GM19351 (cell line): Measurements from ENCODE around the gene PLEKHH2.
A peak's percentile ranks its signal among the peaks of the same experiment; 100 is the strongest.
"Not testable (repeated sequence)": the region's sequence is repeated elsewhere in the genome, so short reads cannot be mapped to it uniquely, and the experiment has no call there.

Experiments
- ATAC-seq: cut with Tn5 transposase; IDR thresholded peaks from one replicate; pipeline ENCODE4 v1.9.1; 2021; ENCODE audit warnings: mild to moderate bottlenecking, moderate library complexity; ENCODE audit not compliant: unreplicated experiment

The PLEKHH2 gene

DNA sequence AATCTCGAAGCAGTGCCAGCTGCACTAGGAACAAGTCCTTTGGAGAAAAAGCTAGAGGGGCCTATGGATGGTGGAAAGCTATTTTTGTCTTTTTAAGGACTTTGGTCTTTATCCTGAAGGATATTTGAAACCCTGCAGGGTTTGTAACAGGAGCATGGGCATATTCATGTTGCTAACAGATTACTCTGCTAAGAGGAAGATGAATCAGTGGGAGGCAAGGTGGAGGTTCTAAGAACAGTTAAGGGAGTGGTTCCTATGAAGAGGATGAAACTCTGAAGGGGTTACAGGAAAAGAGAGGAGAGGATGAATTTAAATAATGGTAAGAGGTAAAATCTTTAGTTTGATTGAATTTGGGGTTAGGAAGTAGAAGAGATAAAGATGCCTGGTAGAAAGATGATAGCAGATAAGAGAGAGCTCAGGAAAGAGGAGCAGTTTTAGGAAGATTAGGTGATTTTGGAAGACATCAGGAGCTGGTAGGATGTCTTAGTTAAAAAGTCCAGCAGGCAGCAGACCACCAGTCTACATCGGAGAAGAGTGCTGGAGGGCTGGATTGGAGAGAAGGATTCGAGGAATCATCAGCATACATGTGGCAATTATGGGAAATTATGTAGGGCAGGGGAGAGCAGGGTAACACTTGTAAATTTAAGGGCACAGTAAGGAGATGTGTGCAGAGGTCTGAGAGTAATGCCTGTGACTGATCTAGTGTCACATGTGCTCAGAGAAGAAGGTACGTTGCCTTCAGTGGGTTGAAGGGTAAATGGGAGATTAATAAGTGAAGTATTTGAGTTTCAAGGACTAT, 78.4 kb downstream of the PLEKHH2 start:
- no peak for ATAC-seq

DNA sequence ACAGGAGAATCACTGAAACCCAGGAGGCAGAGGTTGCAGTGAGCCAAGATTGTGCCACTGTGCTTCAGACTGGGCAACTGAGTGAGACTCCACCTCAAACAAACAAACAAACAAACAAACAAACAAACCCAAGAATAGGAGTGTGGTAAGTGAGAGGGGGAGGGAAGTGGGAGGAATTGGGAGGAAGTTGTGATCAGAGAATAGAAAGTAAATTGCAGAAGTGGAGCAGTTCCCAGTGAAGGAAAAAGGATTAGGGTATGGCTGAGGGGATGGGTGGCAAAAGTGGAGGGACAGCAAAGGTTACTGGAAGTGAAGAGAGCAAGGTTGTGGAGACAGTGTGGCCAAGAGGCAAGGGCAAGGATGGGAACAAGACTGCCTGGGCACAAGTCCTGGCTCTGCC, 80.3 kb downstream of the PLEKHH2 start:
- no peak for ATAC-seq

DNA sequence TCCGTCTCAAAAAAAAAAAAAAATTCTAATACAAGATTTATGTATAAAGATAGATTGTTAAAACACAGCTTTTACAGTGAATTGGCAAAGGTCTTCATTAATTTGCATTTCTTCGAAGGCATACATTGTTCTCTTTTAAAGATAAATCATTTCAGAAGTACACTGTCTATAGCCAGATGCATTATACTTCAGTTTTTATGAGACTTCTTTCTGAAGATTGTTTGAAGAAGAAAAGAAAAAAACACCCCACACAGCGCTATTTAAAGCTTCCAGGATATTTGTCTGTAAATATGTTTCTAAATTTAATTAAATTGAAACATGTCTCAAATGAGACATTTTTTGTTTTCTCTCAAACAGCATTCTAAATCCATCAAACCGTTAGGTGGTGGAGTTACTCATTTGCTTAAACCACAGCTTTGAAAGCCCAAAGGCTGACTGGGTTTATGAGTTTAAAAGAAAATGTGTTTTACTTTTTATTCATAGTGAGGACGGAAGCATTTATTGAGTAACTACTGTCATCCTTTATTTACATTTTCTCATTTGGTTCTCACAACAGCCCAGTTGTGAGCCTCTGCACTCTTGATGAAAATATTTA, 81.6 kb downstream of the PLEKHH2 start:
- peak; percentile 65 for ATAC-seq

DNA sequence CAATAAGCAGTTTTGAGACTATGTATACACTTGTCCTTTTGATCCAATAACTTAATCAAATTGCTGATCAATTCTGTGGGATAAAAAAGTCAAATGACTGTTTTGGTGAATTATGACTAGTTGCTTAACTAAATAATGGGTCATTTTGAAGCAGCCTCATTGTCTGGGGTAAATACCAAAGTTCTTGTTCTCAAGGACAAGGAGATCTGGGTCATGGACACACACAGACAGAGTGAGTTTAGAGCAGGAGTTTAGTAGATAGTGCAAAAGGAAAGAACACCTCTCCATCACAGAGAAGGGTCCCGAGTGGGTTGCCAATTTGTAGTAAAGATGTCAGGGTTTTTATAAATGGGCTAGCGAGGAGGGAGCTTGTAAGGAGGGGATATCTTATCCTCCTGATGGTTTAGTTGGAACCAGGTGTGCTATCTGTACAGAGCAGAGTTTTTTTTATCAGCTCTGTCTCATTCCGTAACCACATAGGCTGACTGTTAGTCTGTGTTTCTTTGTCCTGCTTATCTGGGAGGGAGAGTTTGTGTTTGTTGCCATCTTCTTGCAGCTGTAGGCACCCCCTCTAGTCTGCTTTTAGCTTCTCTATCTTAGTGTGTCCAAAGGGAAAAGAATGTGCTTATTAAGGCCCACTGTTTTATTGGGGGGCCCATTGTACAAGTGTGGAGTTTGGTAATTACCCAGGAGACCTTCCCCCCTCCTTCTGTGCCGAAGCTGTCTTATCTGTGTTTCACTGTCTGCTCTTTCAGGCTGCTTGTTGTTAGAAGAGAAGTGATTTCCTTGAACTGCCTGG, 87.9 kb downstream of the PLEKHH2 start:
- no peak for ATAC-seq

DNA sequence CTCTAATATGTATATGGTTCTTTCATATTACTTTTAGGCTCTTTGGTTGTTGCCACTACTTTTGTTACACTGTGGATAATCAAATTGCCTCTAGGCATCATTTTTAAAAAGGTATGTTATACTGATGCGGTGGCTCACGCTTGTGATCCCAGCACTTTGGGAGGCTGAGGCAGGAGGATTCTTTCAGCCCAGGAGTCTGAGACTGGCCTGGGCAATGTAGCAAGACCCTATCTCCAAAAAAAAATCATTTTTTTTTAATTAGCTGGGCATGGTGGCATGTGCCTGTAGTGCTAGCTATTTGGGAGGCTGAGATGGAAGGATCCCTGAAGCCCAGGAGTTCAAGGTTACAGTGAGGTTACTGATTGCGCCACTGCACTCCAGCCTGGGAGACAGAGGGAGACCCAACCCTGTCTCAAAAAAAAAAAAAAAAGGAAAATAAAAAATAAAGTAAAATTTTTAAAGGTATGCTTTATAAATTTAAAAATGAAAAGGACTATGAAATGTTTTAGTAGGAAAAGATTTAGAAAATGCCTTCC, 88.7 kb downstream of the PLEKHH2 start:
- no peak for ATAC-seq

DNA sequence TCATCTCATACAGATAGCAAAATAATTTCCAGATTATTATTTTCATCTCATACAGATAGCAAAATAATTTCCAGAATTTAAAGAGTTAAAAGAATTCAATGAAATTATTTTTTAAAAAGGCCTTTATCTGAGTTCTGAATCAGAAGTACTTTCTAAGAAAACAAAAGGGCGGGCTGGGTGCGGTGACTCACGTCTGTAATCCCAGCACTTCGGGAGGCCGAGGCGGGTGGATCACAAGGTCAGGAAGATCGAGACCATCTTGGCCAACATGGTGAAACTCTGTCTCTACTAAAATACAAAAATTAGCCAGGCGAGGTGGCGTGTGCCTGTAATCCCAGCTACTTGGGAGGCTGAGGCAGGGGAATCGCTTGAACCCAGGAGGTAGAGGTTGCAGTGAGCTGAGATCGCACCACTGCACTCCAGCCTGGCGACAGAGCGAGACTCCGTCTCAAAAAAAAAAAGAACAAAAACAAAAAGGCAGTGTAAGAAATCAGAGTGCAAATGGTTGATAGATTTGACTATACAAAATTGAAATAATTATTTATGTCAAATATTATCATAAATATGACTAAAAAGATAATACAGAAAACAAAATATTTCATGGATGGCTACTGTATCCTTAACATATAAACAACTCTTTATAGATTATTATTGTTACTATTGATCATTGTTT, 90.0 kb downstream of the PLEKHH2 start:
- not testable (repeated sequence) for ATAC-seq

DNA sequence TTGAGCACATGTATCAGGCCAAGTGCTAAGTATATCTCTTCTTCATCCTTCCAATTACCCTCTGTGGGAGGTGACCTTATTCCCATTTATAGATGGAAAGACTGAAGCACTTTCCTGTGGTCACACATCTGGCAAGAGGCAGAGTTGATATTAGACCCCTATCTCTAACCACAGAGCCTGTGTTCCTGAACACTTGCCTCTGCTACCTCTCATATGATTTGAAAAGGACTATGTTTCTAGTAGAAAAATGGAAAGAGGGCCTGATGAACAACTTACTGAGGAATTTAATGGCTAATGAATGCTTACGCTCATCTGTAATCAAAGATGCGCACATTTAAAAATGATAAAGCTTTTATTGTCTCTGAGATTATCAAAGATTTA, 90.6 kb downstream of the PLEKHH2 start:
- no peak for ATAC-seq

DNA sequence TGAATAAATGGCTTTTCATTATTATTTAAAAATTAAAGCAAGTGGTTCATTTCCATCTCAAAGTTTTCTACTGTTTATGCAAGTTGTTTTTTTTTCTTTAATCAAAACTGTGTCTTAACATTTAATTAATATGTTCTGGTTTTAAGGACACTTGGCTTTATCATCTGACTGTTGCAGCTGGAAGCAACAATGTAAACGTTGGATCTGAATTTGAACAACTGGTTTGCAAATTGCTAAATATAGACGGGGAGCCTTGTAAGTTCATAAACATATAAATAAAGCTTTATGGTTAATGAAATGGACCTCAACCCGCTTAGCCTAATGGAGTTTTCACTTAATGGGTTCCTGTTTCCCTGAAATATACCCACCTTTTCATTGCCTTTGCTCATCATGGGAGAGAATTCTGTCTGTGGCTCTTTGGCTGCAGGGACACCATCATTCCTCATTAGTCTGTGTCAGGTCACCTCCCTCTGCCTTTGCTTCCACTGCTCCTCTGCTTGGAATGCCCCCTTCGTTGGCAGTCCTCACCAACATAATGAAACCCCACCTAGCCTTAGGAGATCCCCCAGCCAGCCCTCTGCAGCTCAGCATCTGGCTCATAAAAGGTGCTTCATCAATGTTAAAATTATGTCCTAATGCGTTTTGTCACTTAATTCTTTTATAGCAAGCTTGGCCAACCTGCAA, 92.6 kb downstream of the PLEKHH2 start:
- ATAC-seq: no peak

DNA sequence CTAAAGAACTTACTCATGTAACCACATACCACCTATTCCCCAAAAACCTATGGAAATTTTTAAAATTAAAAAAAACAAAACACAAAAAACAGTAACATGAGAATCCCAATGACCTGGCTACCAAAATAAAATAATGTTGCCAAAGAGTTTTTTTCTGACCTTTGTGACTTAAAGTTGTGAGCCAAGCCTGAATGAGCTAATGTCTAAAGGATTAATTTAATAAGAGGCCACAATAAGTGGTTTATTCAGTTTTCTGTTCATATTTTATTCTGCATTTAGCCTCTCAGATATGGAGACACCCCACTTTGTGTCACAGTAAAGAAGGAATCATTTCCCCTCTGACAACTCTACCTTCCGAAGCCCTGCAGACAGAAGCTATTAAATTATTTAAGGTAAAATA, 94.2 kb downstream of the PLEKHH2 start:
- ATAC-seq: no peak

DNA sequence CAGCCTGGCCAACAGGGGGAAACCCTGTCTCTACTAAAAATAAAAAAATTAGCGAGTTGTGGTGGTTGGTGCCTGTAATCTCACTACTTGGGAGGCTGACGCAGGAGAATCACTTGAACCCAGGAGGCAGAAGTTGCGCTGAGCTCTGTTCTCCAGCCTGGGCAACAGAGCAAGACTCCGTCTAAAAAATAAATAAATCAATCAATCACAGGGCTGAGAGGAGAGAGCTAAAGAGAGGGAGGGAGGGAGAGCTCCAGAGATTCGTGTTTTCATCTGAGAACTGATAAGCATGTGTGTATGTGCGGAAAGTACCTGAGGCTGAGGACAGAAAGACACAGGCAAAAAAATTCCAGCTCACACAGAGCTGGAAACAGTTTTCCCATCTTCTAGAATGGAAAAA, 99.6 kb downstream of the PLEKHH2 start:
- no peak for ATAC-seq

DNA sequence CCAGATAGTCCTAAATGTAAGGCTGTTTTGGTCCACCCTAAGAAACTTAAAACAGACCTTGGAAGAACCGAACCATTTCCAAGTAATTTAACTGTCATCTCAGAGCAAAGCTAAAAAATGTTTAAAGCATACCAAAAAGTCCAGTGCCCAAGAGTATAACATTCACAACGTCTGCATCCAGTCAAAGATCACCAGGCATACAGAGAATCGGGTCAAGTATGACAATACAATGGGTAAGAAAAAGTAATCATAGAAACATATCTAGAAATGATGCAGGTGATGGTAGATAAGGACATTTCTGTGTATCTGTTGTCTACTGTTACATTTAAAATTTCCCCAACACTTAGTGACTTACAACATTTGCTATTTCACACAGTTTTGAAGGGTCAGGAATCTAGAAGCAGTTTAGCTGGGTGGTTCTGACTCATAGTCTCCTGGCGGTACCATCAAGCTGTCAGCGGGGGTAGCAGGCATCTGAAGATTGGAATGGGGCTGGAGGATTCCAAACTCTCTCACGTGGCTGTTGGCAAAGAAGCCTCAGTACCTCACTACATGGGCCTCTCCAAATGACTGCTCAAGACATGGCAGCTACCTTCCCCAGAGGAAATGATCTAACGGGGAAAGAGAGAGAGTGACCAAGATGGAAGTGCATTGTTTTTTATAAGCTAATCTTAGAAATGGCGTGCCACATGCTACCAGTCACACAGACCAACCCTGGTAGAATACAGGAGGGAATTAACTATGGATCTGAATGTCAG, 100.2 kb downstream of the PLEKHH2 start:
- ATAC-seq: no peak

DNA sequence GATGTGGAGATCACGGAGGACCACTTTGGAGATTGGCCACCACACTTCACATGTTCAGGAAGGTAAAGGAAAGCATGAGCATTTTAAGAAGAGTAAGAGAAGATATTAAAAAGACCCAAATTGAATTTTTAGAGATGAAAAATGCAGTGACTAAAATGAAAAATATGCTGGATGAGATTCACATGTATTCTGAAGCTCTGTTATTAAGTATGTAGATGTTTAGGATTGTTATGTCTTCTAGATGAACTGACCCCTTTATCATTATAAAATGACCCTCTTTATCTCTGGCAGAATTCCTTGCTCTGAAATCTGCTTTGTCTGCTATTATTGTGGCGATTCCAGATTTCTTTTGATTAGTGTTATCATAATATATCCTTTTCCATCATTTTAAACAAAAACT, 100.8 kb downstream of the PLEKHH2 start:
- no peak for ATAC-seq

DNA sequence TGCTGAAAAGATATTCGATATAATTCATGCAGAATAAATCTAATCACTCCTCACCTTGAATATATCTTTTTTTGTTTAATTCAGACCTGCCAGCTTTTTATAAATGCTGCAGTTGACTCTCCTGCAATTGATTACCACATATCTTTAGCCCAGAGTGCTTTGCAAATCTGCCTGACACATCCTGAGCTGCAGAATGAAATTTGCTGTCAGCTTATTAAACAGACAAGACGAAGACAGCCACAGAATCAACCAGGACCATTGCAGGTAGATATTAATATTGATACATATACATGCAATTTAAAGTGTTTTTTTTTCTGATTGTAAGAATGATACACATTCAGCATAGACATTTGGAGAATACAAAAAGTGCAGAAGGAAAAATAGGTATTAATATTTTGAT, 101.2 kb downstream of the PLEKHH2 start:
- no peak for ATAC-seq

DNA sequence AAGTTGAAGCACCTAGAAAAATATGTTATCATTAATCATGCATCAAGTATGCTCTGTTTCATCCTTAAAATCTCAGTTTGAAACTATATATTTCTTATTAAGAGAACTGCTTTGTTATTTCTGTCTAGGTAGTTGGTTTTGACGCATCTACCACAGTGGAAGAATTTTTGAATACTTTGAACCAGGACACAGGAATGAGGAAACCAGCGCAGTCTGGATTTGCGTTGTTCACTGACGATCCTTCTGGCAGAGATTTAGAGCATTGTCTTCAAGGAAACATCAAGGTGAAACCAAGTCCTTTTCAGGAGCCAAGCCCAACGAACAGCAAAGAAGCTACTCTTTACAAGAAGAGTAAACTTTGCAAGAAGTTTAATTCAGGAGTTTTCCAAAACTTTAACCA, 106.6 kb downstream of the PLEKHH2 start:
- no peak for ATAC-seq

DNA sequence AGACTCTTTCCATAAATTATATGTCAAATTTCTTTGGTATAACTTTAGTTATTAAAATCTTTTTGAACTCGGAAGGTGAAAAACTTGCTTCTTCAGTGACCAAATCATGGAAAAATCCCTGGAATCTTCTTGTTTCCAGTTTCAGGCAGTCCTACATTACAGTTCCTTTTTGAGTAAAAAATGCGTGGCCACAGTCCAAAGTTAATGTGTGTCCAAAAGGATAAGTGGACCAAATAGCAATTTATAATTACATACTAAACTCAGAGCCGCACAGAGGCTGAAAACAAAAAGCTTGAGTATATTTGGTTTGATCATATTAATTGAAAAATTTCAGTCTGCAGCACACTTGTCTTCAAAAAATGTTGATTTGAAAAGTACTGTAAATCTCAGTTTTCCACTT, 108.4 kb downstream of the PLEKHH2 start:
- ATAC-seq: no peak

DNA sequence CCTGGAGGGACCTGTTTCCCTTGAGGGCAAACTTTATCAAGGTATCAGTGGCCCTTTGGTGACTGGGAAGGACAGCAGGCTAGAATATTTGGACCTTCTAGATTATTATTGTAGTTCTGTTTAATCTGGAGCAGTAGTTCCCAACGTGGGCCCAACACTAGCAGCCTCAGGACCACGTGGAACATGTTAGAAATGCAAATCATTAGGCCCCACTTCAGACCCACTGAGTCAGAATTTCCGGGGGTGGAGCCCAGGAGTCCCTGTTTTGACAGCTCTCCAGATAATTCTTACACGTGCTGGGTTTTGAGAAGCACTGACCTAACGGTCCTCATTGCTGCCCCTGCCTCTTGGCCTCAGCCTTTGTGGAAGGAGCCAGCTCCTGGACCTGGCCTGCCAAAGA, 111.3 kb downstream of the PLEKHH2 start:
- ATAC-seq: no peak

DNA sequence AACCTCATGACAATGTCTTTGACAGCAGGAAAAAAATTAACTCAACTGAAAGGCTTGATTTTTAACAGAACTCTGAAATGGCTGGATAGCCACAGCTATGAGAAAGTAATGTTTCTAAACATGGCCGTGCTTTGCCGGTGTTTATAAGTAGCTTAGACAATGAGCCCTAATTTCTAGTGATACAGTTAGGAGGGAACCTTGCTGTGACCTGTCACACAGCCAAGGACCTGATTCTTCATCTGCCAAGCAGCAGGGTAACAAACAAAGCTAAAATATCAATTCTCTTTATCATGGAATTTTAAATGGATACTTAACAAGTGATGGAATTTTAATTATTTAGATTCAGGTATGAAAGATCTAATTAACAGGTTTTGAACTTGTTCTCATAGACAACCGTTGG, 112.5 kb downstream of the PLEKHH2 start:
- no peak for ATAC-seq

DNA sequence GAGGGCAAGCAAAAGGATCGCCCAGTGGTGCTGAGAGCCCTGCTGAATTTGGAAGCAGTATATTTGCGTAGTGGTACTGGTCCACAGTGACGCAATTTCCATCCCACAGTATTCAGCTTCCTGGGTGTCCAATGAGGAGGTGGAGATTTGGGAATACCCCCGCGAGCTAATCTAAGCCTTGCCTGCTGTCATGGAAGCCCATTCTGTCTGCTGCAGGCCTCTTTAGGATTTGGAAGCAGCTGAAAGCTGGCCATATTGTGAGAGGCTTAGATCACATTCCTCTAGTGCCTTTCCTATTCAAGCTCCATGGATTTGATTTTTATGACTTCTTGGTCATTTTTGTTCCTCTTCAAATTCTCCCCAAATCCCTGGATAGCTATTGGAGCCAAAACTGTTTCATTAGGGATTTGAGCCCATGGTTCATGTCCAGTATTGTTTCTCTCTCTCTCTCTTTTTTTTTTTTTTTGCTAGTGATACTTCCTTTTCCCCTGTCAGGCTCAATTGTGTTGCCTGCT, 114.5 kb downstream of the PLEKHH2 start:
- no peak for ATAC-seq

DNA sequence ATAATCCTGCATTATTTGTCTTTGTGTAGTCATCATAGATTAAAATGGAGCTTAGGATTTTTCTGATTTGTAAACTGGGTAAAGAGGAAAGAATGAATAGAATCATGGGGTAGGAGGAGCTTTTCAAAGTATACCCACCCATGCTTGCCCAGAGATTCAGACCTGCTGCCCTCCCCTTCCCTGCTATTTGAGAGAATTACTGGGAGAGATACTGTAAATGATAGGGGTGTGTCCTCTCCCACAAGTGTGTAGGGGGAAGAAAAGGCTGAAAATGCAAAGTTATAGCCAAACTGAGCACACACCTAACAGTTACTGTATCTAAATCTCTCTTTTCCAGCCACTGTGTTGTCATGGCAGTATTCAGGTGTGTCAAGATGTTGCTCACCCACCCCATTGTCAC, 115.2 kb downstream of the PLEKHH2 start:
- ATAC-seq: no peak

DNA sequence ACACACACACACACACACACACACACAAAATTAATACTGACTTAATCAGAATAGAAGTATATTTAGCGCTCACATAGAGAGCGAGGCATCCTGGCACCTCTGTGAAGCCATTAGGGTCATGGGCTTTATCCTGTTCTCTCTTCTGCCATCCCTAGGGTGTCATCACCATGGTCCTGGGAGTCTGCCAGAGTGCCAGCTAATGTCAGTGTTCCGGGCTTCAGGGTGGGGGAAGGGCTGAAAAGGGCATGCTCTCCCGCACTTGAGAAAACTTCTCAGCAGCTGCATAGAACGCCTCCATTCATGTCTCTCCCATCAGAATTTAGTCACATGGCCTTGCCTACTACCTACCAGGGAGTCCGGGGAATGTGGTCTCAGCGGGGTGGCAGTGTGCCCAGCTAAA, 117.1 kb downstream of the PLEKHH2 start:
- no peak for ATAC-seq
